ENCODE data around the gene ZNF221.
"Not testable (repeated sequence)": the region's sequence is repeated elsewhere in the genome, so short reads cannot be mapped to it uniquely, and the experiment has no call there.

Gene ZNF221

DNA sequence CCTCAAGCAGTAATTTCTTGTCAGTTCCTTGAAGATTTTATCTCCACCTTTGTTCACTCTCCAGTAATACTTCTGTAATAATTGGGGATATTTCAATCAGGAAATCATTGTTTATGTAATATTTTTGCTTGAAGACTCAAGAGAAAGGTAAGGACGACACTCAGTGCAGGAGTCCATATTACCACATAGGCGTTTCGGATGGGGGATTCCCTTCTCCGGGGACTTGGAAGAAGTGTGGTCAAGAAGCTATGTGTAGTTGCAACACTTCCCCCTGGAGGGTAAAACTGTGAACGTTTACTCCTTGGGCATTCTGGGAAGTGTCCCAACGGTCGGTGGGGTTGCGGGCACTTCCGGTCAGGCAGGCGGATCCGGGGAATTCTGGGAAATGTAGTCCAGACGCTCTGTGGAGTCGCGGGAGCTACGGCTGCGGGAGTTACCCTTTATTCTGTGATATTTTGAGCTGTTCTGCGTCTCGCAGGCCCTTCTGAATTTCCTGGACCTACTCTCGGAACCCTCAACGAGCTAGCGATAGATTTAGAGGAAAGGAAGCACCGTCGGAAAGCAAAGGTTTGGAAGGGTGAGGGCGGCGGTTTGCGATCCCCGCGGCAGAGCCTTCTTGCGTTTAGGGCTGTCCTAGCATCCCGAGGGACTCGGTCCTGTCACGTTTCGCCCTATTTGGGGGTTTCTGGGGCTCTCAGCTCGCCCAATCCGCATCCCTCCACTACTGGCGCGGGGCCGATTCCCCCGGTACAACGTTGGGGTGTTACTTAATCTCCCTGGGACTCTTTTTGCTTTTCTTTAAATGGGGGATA lies at the start of gene ZNF221:
Gene ZNF221 (plus strand): TSS at position 395 of the 812 bp plus-strand sequence. CDS start 11,499 bp downstream, outside the sequence.
- peak; percentile 98 for DNase-seq (ENCODE audit: low read depth)

DNA sequence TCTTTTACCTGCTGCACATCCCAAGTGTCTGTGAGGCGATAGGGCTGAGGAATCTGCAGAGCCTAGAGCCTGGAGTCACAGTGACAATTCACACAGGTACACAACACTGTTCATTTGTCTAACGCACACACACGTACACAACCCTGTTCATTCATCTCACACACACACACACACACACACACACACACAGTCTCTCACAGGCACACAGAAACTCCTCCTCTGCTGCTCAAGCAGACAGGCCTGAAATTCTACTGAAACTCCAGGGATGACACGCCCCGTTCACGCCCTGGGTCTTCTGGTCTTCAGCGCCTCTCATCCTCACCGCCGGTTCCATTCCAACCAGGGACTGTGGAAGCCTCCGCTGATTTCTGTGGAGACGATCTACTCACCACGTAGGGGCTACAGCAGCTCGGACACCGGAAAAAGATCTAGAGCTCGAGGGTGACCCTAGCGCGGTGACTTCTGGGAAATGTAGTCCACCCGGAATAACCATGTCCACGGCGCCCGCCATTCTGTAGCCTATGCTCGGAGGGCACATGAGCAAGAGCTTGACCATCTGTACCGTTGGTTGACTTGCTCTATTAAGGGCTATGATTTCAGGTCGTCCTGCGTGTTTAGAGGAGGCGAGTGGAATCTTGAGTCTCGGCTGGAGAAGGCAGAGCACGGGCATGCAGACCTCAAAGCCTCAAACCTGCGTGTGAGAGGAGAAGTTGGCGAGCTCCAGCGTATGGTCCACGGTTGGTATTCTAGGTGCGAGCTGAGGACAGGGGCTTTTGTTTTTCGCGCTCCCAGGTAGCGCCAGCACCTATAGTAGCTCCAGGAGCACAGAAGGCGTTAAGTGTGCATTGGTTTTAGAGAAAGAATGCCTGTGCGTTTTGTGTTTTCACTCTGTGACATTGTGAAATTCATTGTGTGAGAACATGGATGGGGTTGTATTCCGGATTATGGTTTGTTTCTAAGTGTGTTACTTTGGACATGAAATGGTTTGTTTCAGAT lies 49.3 kb upstream of the ZNF221 start:
- peak; percentile 71 for DNase-seq (ENCODE audit: low read depth)

DNA sequence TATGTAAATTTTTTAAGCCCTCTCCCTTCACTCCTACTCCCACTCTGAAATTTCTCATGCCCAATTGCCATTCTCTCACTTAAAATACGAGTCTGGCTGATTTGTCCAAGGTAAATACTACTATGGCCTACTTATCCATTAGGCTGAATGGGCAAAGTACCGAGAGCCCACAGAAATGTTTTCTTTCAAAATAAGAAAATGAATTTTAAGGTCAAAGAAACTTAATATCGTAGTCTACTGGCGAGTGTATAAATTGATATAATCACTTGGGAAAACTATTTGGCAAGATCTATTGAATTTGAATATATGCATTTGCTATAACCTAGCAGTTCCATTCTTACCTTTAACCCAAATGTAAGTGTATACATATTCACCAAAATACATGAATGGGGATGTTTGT lies 48.6 kb upstream of the ZNF221 start:
- DNase-seq (ENCODE audit: low read depth), result no peak

DNA sequence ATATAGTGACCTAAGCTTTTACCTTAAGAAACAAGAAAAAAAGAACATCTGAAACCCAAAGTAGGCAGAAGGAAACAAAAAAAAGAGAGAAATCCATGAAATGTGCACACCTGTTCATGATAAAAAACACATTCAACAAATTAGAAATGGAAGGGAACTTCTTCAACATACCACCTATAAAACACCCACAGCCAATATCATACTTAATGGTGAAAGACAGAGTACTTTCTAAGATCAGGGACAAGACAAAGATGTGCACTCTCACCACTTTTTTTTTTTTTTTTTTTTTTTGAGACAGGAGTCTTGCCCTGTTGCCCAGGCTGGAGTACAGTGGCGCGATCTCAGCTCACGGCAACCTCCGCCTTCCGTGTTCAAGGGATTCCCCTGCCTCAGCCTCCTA lies 45.1 kb upstream of the ZNF221 start:
- DNase-seq (ENCODE audit: low read depth), result no peak

DNA sequence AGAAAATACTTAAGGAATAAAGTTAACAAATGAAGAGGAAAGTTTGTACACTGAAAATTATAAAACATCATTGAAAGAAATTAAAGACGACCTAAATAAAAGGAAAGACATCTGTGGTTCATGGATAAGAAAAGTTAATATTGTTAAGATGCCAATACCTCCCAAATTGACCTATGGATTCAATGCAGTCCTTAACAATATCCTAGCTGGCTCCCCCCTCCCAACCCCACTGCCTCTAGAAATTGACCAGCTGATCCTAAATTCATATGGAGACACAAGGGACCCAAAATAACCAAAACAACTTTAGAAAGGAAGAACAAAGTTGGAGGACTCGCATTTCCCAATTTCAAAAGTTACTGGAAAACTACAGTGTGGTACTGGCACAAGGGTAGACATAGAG lies 44.3 kb upstream of the ZNF221 start:
- no peak for DNase-seq (ENCODE audit: low read depth)

DNA sequence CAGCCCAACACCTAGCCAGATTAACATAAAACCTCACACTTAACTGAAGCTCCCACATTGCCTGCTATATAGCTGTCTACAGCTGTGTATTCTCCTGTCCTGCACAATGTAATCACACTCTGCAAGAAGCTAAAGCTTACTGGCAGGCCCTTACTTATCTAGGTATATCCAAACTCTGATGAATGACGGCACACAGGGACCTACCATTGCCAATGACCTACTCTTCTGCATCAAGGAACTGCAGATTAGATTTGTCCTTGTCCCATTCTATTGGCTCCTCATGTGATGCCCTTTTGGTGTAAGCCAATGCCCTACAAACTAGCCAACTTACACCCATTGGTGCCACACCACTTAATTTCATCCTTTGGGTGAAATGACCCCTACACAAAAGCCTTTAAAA lies 42.4 kb upstream of the ZNF221 start:
- no peak for DNase-seq (ENCODE audit: low read depth)

DNA sequence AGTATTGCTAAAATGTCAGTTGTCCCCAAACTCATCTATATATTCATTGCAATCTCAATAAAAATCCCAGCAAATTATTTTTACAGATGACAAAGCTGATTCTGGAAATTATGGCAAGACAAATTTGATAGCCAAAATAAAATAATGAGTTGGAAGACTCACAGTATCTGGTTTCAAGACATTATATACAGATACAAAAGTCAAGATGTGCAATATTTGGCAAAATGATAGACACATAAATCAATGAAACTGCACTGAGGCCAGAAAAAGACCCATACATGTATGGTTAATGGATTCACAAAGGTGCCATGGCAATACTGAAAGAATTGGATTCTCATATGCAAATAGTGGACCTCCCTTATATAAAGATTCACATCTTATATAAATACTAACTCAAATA lies 40.1 kb upstream of the ZNF221 start:
- no peak for DNase-seq (ENCODE audit: low read depth)

DNA sequence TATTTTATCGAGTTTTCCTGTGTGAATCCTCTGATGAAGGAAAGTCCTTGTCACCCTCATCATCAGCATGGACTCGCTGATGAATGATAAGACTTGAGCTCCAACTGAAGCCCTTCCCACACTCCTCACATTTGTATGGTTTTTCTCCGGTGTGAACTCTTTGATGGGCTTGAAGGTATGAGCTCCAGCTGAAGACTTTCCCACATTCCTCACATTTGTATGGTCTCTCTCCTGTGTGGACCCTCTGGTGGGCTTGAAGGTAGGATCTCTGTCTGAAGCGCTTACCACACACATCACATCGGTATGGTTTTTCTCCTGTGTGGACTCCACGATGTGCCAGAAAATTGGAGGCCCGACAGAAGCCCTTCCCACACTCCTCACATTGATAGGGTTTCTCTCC lies 37.6 kb upstream of the ZNF221 start:
- no peak for DNase-seq (ENCODE audit: low read depth)

DNA sequence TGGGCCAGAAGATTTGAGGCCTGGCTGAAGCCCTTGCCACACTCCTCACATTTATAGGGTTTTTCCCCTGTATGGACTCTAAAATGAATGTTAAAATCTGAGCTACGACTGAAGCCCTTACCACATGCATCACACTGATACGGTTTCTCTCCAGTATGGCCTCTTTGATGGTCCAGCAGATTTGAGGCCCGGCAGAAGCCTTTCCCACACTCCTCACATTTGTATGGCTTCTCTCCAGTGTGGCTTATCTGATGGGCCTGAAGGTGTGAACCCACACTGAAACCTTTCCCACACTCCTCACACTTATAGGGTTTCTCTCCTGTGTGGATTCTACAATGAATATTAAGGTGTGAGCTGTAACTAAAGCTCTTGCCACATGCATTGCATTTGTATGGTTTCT lies 37.0 kb upstream of the ZNF221 start:
- DNase-seq (ENCODE audit: low read depth), result no peak

DNA sequence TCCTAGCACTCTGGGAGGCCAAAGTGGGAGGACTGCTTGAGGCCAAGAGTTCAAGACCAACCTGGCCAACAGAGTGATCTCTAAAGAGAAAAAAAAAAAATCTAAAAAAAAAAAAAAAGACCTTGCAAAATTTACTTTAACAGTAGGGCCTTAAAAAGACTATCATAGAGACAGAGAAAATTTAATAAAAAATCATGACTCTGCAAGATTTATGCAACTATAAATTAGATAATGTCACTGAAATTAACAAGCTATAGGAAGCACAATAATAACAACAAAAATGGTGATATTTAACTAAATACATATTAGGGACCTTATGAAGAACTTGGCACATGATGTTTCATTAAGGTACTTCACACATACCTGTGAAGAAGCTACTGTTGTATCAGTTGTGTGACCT lies 27.2 kb upstream of the ZNF221 start:
- no peak for DNase-seq (ENCODE audit: low read depth)

DNA sequence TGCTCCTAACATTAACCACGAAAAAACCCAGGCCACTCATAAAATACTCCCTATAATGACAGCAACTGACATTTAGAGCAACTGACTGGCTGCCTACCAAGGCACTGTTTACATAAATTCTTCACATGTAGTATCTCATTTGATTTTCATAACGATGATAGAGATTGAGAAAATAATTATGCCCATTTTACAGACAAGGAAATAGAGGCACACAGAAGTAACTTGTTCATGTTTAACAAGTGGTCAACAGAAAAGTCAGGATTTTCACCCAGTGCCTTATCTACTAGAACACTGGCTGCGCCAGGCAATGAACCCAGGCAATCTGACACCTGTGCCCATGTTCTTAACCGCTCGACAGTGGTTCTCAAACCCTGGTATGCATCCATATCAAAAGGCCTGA lies 22.2 kb upstream of the ZNF221 start:
- no peak for DNase-seq (ENCODE audit: low read depth)

DNA sequence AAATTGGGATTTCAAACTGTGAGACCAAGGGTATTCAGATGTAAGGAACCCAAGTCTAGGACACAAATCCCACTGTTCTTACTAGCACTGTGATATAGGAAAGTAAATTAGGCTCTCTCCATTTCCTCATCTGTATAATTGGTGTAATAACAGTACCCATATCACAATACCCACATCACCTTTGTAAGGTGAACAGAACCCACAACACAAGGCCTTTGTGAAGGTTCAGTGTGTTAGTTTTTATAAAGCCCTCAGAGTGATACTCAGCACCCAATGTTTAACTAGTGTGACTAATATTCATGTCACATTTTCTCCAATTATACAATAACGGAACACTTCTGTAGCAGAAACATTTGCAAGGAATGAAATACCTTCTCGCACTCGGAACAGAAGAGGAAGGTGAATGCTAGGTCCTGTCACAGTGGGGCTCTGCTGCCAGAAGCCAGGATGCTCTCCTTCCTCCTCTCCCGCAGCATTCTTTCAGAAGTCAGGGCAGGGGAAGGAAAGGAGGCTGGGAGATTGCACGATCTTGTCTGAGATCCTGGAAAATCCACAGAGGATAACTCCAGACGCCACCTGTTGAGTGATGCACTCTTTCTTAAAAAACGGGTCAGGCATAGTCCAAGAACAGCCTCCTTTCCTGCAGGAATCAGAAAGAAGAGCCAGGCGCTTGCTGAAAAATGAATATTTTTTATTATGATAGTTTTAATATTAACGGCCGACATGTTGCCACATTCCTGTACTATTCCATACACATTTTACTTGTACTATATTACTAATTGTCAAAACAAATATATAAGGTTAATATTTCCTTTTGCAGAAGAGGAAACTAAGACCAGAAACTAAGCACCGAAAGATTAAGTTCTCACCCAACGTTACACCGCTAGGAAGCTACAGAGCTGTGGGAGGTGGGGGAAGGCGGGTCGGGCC lies 16.7 kb upstream of the ZNF221 start:
- DNase-seq (ENCODE audit: low read depth), result no peak

DNA sequence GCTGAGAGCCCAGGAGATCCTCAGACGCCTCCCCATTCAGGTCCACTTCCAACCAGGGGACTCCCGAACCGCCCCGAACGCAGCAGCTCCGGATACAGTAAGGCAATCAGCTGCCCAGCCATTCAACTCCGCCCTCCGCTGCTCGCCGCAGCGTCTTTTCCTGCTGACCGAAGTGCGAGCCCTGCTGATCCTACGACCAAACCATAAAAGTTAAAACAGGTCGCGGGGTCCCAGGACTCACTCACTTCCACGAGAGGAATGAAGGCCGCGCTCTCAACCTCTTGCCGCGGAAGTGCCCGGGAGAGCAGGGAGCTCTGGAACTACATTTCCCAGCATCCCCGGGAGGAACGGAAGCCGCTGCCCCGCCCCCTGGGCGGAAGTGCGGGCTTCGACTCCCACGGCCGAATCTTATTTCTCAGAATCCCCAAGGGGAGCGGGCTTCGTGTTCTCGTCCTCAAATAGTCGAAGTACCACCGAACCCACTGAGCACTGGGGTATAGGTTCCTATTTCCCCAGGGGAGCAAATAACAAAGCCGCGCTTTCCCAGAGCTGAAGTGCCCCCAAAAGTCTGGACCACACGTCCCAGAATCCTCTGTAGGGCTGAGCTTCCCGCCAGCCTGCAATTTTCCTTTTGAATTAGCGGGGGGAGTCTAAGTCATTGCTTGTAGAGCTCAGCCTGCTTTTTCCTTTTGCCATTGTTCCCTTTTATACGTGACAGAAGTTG lies 15.9 kb upstream of the ZNF221 start, which contains the start of gene ZNF45:
Gene ZNF45 (minus strand): TSS at position 298 of the 724 bp plus-strand sequence. CDS start 13,097 bp downstream, outside the sequence.
- peak; percentile 75 for DNase-seq (ENCODE audit: low read depth)

DNA sequence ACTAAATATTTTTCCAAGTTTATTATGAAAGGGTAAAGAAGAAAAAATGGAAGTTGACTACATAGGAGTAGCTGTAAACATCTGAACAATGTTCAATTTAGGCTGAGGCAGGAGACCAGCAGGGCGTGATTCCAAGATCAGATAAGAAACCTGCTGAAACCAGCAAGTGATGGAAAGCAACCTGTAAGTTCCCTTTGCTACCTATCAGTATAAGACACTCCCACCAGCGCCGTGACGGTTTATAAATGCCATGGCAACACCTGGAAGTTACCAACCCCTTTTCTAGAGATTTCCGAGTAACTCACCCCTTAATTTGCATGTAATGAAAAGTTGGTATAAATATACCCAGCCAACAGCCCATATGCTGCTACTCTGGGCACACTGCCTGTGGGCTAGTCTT lies 14.8 kb upstream of the ZNF221 start:
- DNase-seq (ENCODE audit: low read depth), result no peak

DNA sequence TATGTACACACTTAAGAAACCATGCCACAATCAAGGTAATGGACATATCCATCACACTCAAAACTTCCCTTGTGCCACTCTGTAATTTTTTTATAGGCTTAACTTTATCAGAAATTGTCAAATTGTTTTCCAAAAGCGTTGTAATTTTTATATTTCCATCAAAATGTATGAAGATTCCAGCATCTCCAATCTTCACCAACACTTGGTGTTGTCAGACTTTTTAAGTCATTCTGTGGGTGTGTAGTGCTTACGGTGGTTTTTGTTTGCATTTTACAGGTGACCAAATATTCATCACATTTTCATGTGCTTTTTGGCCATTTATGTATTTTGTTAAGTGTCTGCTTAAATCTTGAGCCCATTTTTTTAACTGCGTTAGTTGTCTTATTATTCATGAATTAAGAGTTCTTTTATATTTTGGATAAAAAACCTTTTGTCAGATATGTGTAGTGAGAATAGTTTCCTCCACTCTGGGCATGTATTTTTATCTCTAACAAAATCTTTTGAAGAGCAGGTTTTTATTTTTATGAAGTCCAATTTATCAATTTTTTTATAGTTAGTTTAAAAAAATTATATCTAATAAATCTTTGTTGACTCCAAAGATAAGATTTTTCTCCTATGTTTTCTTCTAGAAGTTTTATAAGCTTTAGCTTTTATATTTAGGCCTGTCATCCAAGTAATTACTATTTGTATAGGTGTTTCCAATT lies 11.3 kb upstream of the ZNF221 start:
- no peak for DNase-seq (ENCODE audit: low read depth)

DNA sequence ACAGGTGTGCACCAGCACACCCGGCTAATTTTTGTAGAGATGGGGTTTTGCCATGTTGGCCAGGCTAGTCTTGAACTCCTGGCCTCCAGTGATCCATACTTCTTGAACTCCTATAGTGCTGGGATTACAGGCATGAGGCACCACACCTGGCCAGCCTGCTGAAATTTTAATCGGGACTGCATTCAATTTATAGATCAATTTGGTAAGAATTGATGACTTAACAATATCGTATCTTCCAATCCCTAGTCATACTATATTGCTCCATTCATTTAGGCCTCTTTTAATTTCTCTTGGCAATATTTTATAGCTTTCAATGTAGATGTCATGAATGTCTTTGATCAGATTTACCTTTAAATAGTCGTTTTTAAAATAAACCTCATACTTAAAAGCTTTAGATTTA lies 10.3 kb upstream of the ZNF221 start:
- no peak for DNase-seq (ENCODE audit: low read depth)

DNA sequence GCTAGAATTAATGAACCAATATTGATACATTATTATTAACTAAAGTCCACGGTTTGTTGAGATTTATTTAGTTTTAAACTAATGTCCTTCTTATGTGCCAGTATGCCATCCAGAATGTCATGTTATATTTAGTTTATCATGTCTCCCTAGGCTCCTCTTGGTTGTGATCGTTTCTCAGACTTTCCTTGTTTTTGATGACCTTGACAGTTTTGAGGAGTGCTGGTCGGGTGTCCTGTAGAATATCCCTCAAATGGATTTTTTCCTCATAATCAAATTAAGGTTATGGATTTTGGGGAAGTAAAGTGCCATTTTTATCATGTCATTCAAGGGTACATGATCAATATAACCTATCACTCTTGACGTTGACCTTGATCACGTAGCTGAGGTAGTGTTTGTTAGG lies 9.8 kb upstream of the ZNF221 start:
- DNase-seq (ENCODE audit: low read depth), result no peak

DNA sequence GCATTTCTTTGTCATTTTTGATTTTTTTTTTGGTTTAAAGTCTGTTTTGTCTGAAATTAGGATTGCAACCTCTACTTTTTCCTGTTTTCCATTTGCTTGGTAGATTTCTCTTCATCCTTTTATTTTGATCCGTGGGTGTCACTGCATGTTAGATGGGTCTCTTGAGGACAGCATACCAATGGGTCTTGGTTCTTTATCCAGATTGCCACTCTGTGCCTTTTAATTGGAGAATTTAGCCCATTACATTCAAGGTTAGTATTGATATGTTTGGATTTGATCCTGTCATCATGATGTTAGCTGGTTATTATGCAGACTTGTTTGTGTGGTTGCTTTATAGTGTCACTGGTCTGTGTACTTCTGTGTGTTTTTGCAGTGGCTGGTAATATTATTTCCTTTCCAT lies 3.6 kb upstream of the ZNF221 start:
- DNase-seq (ENCODE audit: low read depth), result not testable (repeated sequence)

DNA sequence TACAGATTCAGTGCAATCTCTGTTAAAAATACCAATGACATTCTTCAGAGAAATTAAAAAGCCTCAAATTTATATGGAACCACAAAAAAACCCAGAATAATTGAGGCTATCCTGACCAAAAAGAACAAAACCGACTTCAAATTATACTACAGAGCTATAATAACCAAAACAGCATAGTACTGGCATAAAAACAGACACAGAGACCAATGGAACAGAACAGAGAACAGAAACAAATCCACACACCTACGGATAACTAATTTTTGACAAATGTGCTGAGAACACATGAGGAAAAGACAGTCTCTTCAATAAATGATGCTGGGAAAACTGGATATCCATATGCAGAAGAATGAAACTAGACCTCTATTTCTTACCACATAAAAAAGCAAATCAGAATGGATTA lies 1.2 kb upstream of the ZNF221 start:
- DNase-seq (ENCODE audit: low read depth), result not testable (repeated sequence)

DNA sequence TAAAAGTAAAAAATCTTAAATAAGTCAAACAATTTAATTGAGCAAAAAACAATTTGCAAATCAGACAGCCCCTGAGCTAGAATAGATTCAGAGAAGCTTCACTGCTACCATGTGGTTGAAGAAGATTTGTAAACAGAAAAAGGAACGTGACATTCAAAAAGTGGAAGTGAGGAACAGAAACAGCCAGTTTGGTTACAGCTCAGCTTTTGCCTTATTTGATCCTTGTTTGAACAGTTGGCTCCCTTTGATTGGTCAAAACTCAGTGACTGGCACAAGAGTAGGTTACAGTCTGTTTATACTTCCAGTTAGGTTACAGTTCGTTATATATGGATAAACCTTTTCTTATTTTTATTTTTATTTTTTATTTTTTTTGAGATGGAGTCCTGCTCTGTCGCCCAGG lies 5.8 kb downstream of the ZNF221 start:
- no peak for DNase-seq (ENCODE audit: low read depth)
